Body of pancreas (tissue), 4 donors: ENCODE results near the gene FBXO21.

Experiments
- CTCF ChIP-seq, 7 experiments: fragments of 450-650 bp in 4 of 7; fragments of 200-600 bp in 3 of 7; sonication (generic) in 3 of 7; IDR thresholded peaks; one replicate each; pipeline ENCODE4 v1.5.1; 2016 to 2019; ENCODE audit warnings: antibody characterized with exemption in 7 of 7
- POLR2A ChIP-seq, 3 donors: fragments of 450-650 bp; IDR thresholded peaks; one replicate each; pipeline ENCODE4 v1.6.1; 2016; ENCODE audit warnings: antibody characterized with exemption in 3 of 3, mild to moderate bottlenecking in 2 of 3

GRCh38 chr12:117098024-117098360 lies 92.3 kb downstream of the FBXO21 start:
- TF ChIP-seq CTCF (IDR thresholded peaks at IDR 0.05) (no peak), POLR2A (IDR thresholded peaks at IDR 0.05) (no peak)
